ENCODE measurements around the gene TERB1. TPM values are rescaled to one million over a fixed set of nuclear protein-coding genes. Genes with fewer than 3 reads are reported as not detected.

The TERB1 gene
- total RNA-seq, 2 donors from 2014 or later, result not detected

DNA sequence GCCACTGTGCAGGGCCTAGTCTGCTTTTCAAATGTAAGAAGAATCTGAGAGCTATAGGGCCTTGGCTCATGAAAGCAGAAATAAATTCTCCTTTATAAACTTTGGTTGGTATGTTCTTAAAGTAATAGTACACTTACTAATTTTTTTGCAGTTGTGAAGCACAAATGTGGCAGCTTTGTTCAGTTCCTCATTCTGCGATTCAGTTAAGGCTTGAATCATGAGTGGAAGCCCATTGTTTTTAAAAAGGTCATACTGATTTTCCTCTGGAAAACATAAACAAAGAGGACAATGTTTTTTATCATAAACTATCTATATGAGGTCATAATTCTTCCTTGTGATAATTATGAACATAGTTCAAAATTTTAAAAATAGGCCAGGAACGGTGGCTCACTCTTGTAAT is 26.4 kb downstream of the TERB1 start:
- Mint-ChIP-seq H3K36me3 (ENCODE audit: low read depth) (no peaks in the 10 kb centered on the region), H3K27me3 (ENCODE audit: insufficient read depth) (no peaks in the 10 kb centered on the region), H3K27ac (no peak overlapping the region), H3K4me1 (peaks cover 4% of the 10 kb centered on the region), H3K9me3 (no peaks in the 10 kb centered on the region), H3K4me3 (no peak overlapping the region)
- Histone ChIP-seq H3K36me3 (ENCODE audit: control insufficient read depth, insufficient read depth, low read length) (no peaks in the 10 kb centered on the region), H3K4me3 (ENCODE audit: low read length) (no peak overlapping the region), H3K27me3 (ENCODE audit: control insufficient read depth, insufficient read depth, low read length, poor library complexity, severe bottlenecking) (no peaks in the 10 kb centered on the region), H3K9me3 (ENCODE audit: control insufficient read depth, low read length) (no peaks in the 10 kb centered on the region), H3K27ac (ENCODE audit: low read depth, low read length) (no peak overlapping the region), H3K4me1 (ENCODE audit: control insufficient read depth, insufficient read depth, low read length) (no peaks in the 10 kb centered on the region), H3K9ac (ENCODE audit: extremely low read depth, low read length, poor library complexity, severe bottlenecking) (no peak overlapping the region)
- WGBS, 2 experiments (ENCODE audit: insufficient coverage in 1 of 2, insufficient read length in 1 of 2), result 92 to 100% methylated on average over 1 to 2 of the region's 2 CpGs
- DNase-seq, result no peak
- TF ChIP-seq, protein P1, sequence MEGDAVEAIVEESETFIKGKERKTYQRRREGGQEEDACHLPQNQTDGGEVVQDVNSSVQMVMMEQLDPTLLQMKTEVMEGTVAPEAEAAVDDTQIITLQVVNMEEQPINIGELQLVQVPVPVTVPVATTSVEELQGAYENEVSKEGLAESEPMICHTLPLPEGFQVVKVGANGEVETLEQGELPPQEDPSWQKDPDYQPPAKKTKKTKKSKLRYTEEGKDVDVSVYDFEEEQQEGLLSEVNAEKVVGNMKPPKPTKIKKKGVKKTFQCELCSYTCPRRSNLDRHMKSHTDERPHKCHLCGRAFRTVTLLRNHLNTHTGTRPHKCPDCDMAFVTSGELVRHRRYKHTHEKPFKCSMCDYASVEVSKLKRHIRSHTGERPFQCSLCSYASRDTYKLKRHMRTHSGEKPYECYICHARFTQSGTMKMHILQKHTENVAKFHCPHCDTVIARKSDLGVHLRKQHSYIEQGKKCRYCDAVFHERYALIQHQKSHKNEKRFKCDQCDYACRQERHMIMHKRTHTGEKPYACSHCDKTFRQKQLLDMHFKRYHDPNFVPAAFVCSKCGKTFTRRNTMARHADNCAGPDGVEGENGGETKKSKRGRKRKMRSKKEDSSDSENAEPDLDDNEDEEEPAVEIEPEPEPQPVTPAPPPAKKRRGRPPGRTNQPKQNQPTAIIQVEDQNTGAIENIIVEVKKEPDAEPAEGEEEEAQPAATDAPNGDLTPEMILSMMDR (conservative IDR thresholded peaks at IDR 0.05), result no peak

DNA sequence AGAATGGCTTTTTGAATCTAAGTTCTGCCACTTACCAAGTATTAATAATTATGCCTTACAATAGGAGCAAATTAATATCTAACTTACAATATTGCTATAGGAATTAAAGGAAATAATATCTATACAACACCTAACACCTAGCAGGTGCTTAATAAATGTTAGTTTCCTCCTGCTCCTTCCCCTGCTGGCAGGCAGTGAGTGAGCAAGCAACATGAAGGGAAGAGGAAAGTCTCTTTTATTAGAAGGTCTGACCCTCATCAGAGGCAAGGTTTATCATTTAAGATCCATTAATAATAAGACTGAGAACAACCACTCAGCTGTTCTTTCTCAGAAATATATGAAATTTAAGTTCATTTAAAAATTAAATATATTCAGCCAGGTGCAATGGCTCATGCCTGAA is 43.3 kb downstream of the TERB1 start:
- no peak for DNase-seq
- Histone ChIP-seq H3K9me3 (ENCODE audit: control insufficient read depth, low read length) (no peaks in the 10 kb centered on the region), H3K36me3 (ENCODE audit: control insufficient read depth, insufficient read depth, low read length) (no peaks in the 10 kb centered on the region), H3K4me1 (ENCODE audit: control insufficient read depth, insufficient read depth, low read length) (no peaks in the 10 kb centered on the region), H3K4me3 (ENCODE audit: low read length) (no peak overlapping the region), H3K27ac (ENCODE audit: low read depth, low read length) (no peak overlapping the region), H3K9ac (ENCODE audit: extremely low read depth, low read length, poor library complexity, severe bottlenecking) (no peak overlapping the region), H3K27me3 (ENCODE audit: control insufficient read depth, insufficient read depth, low read length, poor library complexity, severe bottlenecking) (peaks cover 5% of the 10 kb centered on the region)
- H3K4me3 Mint-ChIP-seq, result no peak overlapping the region
- H3K27ac Mint-ChIP-seq, result no peak overlapping the region
- H3K9me3 Mint-ChIP-seq, result no peaks in the 10 kb centered on the region
- peaks cover 10% of the 10 kb centered on the region for H3K27me3 Mint-ChIP-seq (ENCODE audit: insufficient read depth)
- no peaks in the 10 kb centered on the region for H3K36me3 Mint-ChIP-seq (ENCODE audit: low read depth)
- TF ChIP-seq, protein P1 (conservative IDR thresholded peaks at IDR 0.05), result peak; percentile 66
- H3K4me1 Mint-ChIP-seq, result no peaks in the 10 kb centered on the region

DNA sequence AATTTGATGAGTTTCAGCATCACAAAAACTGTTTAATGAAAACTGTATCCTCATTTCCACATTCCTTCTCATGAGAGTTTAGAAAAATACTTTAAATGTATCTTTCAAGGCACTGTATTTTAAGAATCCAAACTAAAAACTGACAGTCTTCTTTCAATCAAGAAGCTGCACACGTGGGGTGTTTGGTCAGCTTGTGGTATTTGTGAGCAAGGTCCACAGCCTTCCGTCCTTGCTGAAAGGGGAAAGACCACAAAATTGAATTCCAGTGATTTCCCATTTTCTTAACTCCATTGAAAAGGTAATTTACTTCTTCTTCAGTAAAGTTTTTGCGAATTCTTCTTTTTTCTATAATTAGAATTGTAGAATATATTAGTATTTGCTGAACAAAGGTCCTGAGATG is 46.6 kb downstream of the TERB1 start:
- H3K9me3 ChIP-seq (ENCODE audit: control insufficient read depth, low read length), result no peaks in the 10 kb centered on the region
- no peak overlapping the region for H3K4me3 ChIP-seq (ENCODE audit: low read length)
- no peak for DNase-seq
- Mint-ChIP-seq H3K27ac (no peak overlapping the region), H3K4me1 (peaks cover 8% of the 10 kb centered on the region), H3K4me3 (no peak overlapping the region), H3K27me3 (ENCODE audit: insufficient read depth) (peaks cover 13% of the 10 kb centered on the region), H3K36me3 (ENCODE audit: low read depth) (peaks cover 6% of the 10 kb centered on the region), H3K9me3 (no peaks in the 10 kb centered on the region)
- H3K36me3 ChIP-seq (ENCODE audit: control insufficient read depth, insufficient read depth, low read length), result peaks cover 2% of the 10 kb centered on the region
- TF ChIP-seq, protein P1 (conservative IDR thresholded peaks at IDR 0.05), result no peak
- no peak overlapping the region for H3K9ac ChIP-seq (ENCODE audit: extremely low read depth, low read length, poor library complexity, severe bottlenecking)
- 84% methylated on average over 3 of the region's 3 CpGs; no CpG with 5 or more reads in 1 of the 2 experiments for WGBS, 2 experiments (ENCODE audit: insufficient coverage in 1 of 2, insufficient read length in 1 of 2)
- H3K4me1 ChIP-seq (ENCODE audit: control insufficient read depth, insufficient read depth, low read length), result no peaks in the 10 kb centered on the region
- peaks cover 5% of the 10 kb centered on the region for H3K27me3 ChIP-seq (ENCODE audit: control insufficient read depth, insufficient read depth, low read length, poor library complexity, severe bottlenecking)
- no peak overlapping the region for H3K27ac ChIP-seq (ENCODE audit: low read depth, low read length)
